ENCODE measurements around the gene RER1. TPM values are rescaled to one million over a fixed set of nuclear protein-coding genes. Genes with fewer than 3 reads are reported as not detected.

The RER1 gene
- total RNA-seq, 2 donors from 2014 or later: 38.8 to 47.2 TPM

DNA sequence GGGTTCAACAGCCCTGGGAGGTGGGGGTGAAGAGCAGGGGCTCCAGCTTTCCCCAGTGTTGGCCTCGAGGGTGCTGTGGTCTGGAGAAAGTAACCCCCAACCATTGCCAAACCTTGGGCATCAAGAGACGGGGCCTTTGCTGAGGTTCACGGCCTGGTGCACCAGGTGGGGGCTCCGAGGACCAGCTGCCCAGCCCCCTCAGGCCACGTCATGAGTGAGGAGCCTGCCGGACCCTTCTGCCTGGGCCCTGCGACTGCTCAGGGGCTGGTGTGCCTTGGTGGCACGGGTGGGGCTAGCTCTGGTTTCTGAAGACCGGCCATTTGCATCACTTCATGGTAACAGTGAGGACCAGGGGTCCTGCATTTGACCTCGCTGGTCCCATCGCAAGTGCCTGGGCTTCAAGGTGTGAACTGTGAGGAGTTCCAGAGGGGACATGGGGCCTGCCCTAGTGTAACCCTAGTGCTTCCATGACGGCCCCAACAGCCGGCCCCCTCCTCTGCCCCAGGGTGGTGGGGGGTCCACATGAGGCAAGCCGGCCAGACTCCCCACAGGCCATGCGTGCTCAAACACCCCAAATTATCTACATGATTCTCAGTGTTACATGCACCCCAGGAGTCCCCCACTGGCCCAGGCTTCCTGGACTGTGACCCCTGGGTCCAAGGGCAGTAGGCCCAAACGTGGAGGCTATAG lies 13.7 kb upstream of the RER1 start:
- H3K36me3 ChIP-seq: no peaks in the 10 kb centered on the region
- H3K4me1 ChIP-seq: peaks cover 0 to 14% of the 10 kb centered on the region in 2 donors
- no peak for DNase-seq (ENCODE audit: low spot score)

DNA sequence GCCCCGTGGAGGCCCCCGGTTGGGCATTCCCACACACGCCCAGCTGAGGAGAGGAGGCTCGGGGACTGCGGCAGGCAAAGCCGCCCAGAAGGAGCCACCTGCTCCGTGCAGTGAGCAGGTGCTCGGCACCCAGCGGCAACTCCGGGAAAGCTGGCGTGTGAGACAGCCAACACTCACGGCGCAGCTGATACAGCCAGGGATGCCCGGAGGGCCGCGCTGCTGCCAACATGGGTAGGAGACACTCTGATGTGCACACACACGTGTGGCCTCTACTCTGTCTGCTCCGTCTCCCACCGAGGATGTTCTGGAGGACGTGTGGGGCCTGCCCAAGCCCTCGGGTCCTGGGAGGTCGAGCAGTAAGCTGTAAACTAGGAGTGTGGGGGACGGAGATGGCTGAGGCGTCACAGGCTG lies 13.2 kb upstream of the RER1 start:
- Histone ChIP-seq H3K4me1 (peaks cover 0 to 14% of the 10 kb centered on the region in 2 donors), H3K4me3 (no peak overlapping the region), H3K9me3 (no peaks in the 10 kb centered on the region), H3K36me3 (no peaks in the 10 kb centered on the region), H3K27ac (no peak overlapping the region), H3K27me3 (no peaks in the 10 kb centered on the region)
- TF ChIP-seq, protein P1, sequence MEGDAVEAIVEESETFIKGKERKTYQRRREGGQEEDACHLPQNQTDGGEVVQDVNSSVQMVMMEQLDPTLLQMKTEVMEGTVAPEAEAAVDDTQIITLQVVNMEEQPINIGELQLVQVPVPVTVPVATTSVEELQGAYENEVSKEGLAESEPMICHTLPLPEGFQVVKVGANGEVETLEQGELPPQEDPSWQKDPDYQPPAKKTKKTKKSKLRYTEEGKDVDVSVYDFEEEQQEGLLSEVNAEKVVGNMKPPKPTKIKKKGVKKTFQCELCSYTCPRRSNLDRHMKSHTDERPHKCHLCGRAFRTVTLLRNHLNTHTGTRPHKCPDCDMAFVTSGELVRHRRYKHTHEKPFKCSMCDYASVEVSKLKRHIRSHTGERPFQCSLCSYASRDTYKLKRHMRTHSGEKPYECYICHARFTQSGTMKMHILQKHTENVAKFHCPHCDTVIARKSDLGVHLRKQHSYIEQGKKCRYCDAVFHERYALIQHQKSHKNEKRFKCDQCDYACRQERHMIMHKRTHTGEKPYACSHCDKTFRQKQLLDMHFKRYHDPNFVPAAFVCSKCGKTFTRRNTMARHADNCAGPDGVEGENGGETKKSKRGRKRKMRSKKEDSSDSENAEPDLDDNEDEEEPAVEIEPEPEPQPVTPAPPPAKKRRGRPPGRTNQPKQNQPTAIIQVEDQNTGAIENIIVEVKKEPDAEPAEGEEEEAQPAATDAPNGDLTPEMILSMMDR (IDR thresholded peaks at IDR 0.05): no peak
- DNase-seq (ENCODE audit: low spot score): no peak

More for the DNA sequence above, 13.7 kb upstream of the RER1 start:
- Histone ChIP-seq H3K27me3 (no peaks in the 10 kb centered on the region), H3K4me3 (no peak overlapping the region), H3K9me3 (no peaks in the 10 kb centered on the region), H3K27ac (no peak overlapping the region)
- TF ChIP-seq, protein P1 (IDR thresholded peaks at IDR 0.05): no peak

DNA sequence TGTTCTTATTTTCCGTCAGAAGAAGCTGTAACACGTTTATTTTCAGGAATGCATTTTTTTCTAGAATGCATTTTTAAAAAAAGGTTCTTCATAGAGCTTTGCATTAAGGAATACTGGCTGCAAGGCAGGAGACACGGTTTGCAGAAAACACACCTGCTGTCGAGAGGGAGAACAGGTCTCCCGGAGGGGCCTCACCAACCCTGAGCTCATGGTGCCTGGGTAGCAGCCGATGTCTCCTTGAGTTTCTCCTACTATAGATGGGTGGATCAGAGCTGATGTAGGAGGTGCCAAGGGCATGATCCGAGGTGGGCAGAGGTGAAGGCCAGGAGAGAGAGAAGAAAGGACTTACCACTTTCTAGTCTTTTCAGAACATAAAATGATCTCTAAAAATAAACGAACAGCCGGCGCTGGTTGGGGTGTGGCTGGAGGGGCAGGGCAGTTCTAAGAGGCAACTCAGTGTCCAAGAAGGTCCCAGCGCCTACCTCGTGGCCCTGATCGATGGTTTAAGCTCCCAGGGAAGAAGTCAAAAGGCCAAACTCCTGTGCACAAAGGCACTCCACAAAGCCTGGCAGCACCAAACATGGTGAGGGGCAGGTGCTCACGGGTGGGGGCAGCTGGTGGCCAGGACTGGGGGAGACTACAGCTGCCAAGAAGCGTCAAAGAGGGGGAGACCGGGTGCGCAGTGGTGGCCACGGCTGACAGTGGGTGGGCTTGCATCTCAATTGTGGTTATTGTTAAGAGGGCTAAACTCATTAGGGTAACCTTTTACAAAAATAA lies 12.5 kb upstream of the RER1 start:
- Histone ChIP-seq H3K9me3 (no peaks in the 10 kb centered on the region), H3K27ac (no peak overlapping the region), H3K27me3 (no peaks in the 10 kb centered on the region), H3K4me1 (peaks cover 0 to 14% of the 10 kb centered on the region in 2 donors), H3K36me3 (no peaks in the 10 kb centered on the region), H3K4me3 (no peak overlapping the region)
- TF ChIP-seq, protein P1 (IDR thresholded peaks at IDR 0.05): no peak
- DNase-seq (ENCODE audit: low spot score): no peak

DNA sequence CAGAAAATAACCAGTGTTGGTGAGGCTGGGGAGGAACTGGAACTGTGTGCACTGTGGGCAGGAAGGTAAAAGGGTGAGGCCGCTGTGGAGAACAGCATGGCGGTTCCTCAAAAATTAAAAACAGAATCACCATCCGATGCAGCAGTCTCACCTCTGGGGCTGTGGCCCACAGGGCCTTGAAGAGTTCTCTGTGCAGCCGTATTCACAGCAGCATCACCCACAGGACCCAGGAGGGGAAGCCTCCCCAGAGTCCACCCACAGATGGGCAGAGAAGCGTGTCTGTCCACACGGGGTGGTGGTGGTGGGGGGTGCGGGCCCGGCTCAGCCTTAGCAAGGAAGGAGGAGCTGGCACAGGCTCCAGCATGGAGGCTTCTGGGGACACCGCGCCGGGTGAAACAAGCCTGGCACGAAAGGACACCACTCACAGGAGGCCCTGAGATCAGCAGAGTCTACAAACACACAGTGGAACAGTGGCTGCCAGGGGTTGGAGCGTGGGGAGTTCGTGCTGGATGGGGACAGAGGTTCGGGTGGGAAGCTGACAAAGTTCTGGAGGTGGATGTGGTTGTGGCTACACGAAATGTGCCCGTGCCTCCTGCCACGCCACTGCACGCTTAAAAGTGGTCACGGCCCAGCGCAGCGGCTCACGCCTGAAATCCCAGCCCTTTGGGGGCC lies 11.8 kb upstream of the RER1 start:
- H3K36me3 ChIP-seq: no peaks in the 10 kb centered on the region
- no peaks in the 10 kb centered on the region for H3K27me3 ChIP-seq
- peaks cover 0 to 14% of the 10 kb centered on the region in 2 donors for H3K4me1 ChIP-seq
- H3K4me3 ChIP-seq: no peak overlapping the region
- DNase-seq (ENCODE audit: low spot score): no peak
- TF ChIP-seq, protein P1 (IDR thresholded peaks at IDR 0.05): no peak
- no peak overlapping the region for H3K27ac ChIP-seq
- H3K9me3 ChIP-seq: no peaks in the 10 kb centered on the region

DNA sequence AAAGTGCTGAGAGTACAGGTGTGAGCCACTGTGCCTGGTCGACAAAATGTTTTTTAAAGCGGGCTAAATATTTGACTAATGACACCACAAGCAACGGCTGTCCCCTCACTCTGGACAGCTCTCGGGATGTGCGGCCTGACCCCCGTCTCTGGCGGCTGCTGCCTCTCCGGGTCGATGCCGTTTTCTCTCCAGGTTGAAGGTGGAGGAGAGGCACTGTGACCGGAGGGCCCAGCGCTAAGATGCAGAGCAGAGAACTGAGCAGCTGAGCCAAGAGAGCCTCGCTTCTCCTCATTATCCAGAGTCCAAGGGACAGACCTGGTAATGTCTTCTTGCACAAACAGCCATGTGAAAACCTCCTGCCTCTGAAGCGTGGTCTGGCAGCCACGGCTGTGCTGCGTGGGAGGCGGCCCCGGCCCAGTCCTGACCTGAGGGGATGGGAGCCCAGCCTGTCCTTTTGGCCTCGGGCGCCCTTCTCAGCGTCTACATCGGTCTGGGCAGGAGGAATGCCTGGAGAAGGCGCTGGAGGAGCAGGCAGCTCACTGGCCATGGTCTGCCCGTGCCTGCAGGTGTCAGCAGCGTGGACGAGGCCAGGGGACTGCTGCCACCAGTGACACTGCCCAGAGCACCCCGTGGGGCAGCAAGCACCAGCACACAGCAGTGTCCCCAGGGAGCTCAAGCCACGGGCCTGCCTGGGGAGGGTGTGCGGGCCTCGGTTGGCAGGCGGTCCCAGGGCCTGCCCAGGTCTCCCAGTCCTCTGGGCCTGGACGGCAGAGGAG lies 10.6 kb upstream of the RER1 start:
- H3K4me3 ChIP-seq: no peak overlapping the region
- TF ChIP-seq, protein P1 (IDR thresholded peaks at IDR 0.05): no peak
- DNase-seq (ENCODE audit: low spot score): no peak
- no peak overlapping the region for H3K27ac ChIP-seq
- peaks cover 0 to 14% of the 10 kb centered on the region in 2 donors for H3K4me1 ChIP-seq
- H3K9me3 ChIP-seq: no peaks in the 10 kb centered on the region
- no peaks in the 10 kb centered on the region for H3K27me3 ChIP-seq
- no peaks in the 10 kb centered on the region for H3K36me3 ChIP-seq
